GM12874 (cell line): ENCODE results near the gene PER3.

Experiments used
- TF ChIP-seq, protein P1 (sequence below): IDR thresholded peaks from 2 replicates; pipeline ENCODE4 v1.5.1; 2011; ENCODE audit warnings: low read depth, mild to moderate bottlenecking, control low read depth, low read length, moderate library complexity; ENCODE audit not compliant: insufficient read depth

The PER3 gene

GRCh38 chr1:7863756-7864328 is 79.8 kb downstream of the PER3 start:
- TF ChIP-seq, protein P1, sequence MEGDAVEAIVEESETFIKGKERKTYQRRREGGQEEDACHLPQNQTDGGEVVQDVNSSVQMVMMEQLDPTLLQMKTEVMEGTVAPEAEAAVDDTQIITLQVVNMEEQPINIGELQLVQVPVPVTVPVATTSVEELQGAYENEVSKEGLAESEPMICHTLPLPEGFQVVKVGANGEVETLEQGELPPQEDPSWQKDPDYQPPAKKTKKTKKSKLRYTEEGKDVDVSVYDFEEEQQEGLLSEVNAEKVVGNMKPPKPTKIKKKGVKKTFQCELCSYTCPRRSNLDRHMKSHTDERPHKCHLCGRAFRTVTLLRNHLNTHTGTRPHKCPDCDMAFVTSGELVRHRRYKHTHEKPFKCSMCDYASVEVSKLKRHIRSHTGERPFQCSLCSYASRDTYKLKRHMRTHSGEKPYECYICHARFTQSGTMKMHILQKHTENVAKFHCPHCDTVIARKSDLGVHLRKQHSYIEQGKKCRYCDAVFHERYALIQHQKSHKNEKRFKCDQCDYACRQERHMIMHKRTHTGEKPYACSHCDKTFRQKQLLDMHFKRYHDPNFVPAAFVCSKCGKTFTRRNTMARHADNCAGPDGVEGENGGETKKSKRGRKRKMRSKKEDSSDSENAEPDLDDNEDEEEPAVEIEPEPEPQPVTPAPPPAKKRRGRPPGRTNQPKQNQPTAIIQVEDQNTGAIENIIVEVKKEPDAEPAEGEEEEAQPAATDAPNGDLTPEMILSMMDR = no peak

- TF ChIP-seq, protein P1 = no peak
Observed at GRCh38 chr1:7865978-7866377, 81.9 kb downstream of the PER3 start.

- TF ChIP-seq, protein P1 = no peak
Observed at GRCh38 chr1:7868070-7868780, 84.1 kb downstream of the PER3 start.

GRCh38 chr1:7869136-7869920 is 85.2 kb downstream of the PER3 start:
- TF ChIP-seq, protein P1 = no peak

- TF ChIP-seq, protein P1 = no peak
Observed at GRCh38 chr1:7871136-7871535, 87.0 kb downstream of the PER3 start.

- TF ChIP-seq, protein P1 = no peak
Observed at GRCh38 chr1:7873801-7874795, 90.0 kb downstream of the PER3 start.
